A673 (cell line): ENCODE data around the gene BEST4.

Source experiments
- EZH2 ChIP-seq: fragments of 200-600 bp; sonication (generic); IDR thresholded peaks from 2 replicates; pipeline ENCODE4 v1.6.1; 2017; ENCODE audit warnings: borderline replicate concordance, low read depth, mild to moderate bottlenecking, mixed read lengths, antibody characterized with exemption, low read length; ENCODE audit not compliant: poor library complexity, severe bottlenecking
- TF ChIP-seq, protein P1 (sequence below): fragments of 300-800, 200-600 bp; sonication (generic); conservative IDR thresholded peaks from 2 replicates; pipeline ENCODE4 v1.5.1; 2017; ENCODE audit warnings: low read depth, mild to moderate bottlenecking, antibody characterized with exemption, low read length, moderate library complexity, mixed read lengths

DNA sequence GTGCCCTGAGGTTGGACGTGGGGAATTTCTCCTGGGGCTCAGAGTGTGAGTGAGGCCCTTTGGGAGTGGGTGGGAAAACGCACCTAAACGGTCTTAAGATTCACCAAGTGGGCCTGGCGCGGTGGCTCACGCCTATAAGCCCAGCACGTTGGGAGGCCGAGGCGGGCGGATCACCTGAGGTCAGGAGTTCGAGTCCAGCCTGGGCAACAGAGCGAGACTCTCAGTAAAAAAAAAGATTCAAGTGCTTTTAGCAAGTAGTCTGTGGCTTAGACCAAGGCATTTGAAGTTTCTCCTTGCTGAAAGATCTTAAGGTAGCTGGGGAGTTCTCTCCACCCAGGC lies 11.3 kb downstream of the BEST4 start:
- TF ChIP-seq, protein P1, sequence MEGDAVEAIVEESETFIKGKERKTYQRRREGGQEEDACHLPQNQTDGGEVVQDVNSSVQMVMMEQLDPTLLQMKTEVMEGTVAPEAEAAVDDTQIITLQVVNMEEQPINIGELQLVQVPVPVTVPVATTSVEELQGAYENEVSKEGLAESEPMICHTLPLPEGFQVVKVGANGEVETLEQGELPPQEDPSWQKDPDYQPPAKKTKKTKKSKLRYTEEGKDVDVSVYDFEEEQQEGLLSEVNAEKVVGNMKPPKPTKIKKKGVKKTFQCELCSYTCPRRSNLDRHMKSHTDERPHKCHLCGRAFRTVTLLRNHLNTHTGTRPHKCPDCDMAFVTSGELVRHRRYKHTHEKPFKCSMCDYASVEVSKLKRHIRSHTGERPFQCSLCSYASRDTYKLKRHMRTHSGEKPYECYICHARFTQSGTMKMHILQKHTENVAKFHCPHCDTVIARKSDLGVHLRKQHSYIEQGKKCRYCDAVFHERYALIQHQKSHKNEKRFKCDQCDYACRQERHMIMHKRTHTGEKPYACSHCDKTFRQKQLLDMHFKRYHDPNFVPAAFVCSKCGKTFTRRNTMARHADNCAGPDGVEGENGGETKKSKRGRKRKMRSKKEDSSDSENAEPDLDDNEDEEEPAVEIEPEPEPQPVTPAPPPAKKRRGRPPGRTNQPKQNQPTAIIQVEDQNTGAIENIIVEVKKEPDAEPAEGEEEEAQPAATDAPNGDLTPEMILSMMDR: no peak
- no peak for TF ChIP-seq EZH2
